Measurements from ENCODE around the gene ADGRB2.

ADGRB2 gene

GRCh38 chr1:31781756-31782371 lies 17.7 kb upstream of the ADGRB2 start:
- no peak for DNase-seq (ENCODE audit: low read depth)

- no peak for DNase-seq (ENCODE audit: low read depth)
Measured at GRCh38 chr1:31781138-31781755, 17.1 kb upstream of the ADGRB2 start.

GRCh38 chr1:31780632-31781031 lies 16.5 kb upstream of the ADGRB2 start:
- no peak for DNase-seq (ENCODE audit: low read depth)

GRCh38 chr1:31779687-31780086 lies 15.5 kb upstream of the ADGRB2 start:
- DNase-seq (ENCODE audit: low read depth) = no peak

- DNase-seq (ENCODE audit: low read depth) = no peak
Measured at GRCh38 chr1:31778763-31779488, 14.8 kb upstream of the ADGRB2 start.

GRCh38 chr1:31776516-31776915 lies 12.4 kb upstream of the ADGRB2 start:
- DNase-seq (ENCODE audit: low read depth) = no peak

- DNase-seq (ENCODE audit: low read depth) = no peak
Measured at GRCh38 chr1:31776032-31776431, 11.9 kb upstream of the ADGRB2 start.

GRCh38 chr1:31775210-31775999 lies 11.3 kb upstream of the ADGRB2 start:
- DNase-seq (ENCODE audit: low read depth) = no peak

GRCh38 chr1:31774495-31774894 lies 10.4 kb upstream of the ADGRB2 start:
- no peak for DNase-seq (ENCODE audit: low read depth)

- DNase-seq (ENCODE audit: low read depth) = no peak
Measured at GRCh38 chr1:31773861-31774260, 9.7 kb upstream of the ADGRB2 start.

GRCh38 chr1:31772669-31773248 lies 8.6 kb upstream of the ADGRB2 start:
- no peak for DNase-seq (ENCODE audit: low read depth)

GRCh38 chr1:31771891-31772668 lies 7.9 kb upstream of the ADGRB2 start:
- DNase-seq (ENCODE audit: low read depth) = no peak

- no peak for DNase-seq (ENCODE audit: low read depth)
Measured at GRCh38 chr1:31769720-31770390, 5.7 kb upstream of the ADGRB2 start.

- no peak for DNase-seq (ENCODE audit: low read depth)
Measured at GRCh38 chr1:31768939-31769704, 5.0 kb upstream of the ADGRB2 start.

- DNase-seq (ENCODE audit: low read depth) = no peak
Measured at GRCh38 chr1:31768407-31768907, 4.3 kb upstream of the ADGRB2 start.

- no peak for DNase-seq (ENCODE audit: low read depth)
Measured at GRCh38 chr1:31767225-31767624, 3.1 kb upstream of the ADGRB2 start.

GRCh38 chr1:31765516-31765915 lies 1.4 kb upstream of the ADGRB2 start:
- DNase-seq (ENCODE audit: low read depth) = no peak

- no peak for DNase-seq (ENCODE audit: low read depth)
Measured at GRCh38 chr1:31765041-31765467, 914 bp upstream of the ADGRB2 start.

- DNase-seq (ENCODE audit: low read depth) = no peak
Measured at GRCh38 chr1:31763671-31764311, 349 bp downstream of the ADGRB2 start.

Data from T follicular helper cell (primary cell).